HEK293 (cell line): ENCODE measurements around the gene SERPINB7.

Source experiments
- CTCF ChIA-PET: fragments of 350-600 bp; formaldehyde crosslinking; extraction: SDS; loops from one replicate; lab custom pipeline; 2021; ENCODE audit warnings: antibody characterized with exemption; lab: Yijun Ruan, JAX
- POLR2A ChIA-PET: fragments of 300-600 bp; formaldehyde crosslinking; extraction: SDS; loops from one replicate; lab custom pipeline; 2020; ENCODE audit warnings: antibody characterized with exemption, inconsistent platforms; lab: Yijun Ruan, JAX
- H3K27ac ChIP-seq: fragments of 200-500 bp; sonication (Bioruptor generic); 2 replicates; pipeline ENCODE4 v1.5.1; 2014; ENCODE audit warnings: low read depth, low read length, control low read depth, inconsistent platforms; ENCODE audit errors: extremely low read depth
- H3K36me3 ChIP-seq, 2 experiments: fragments of 200-500 bp in 1 of 2; sonication (Bioruptor generic) in 1 of 2; 1 replicate in 1 of 2; 2 replicates in 1 of 2; pipeline ENCODE4 v1.5.1; 2014 to 2017; ENCODE audit warnings: inconsistent platforms in 2 of 2, low read length in 2 of 2; ENCODE audit not compliant: control insufficient read depth in 2 of 2, insufficient read depth in 1 of 2
- H3K4me1 ChIP-seq: fragments of 200-500 bp; sonication (Bioruptor generic); 2 replicates; pipeline ENCODE4 v1.5.1; 2014; ENCODE audit warnings: mild to moderate bottlenecking, low read length, inconsistent platforms; ENCODE audit not compliant: control insufficient read depth, insufficient read depth
- H3K4me3 ChIP-seq: 2 replicates; pipeline ENCODE4 v1.5.1; 2011; ENCODE audit warnings: low read depth, mild to moderate bottlenecking, control low read depth, low read length, moderate library complexity
- H3K9me3 ChIP-seq: fragments of 200-500 bp; sonication (Bioruptor generic); 2 replicates; pipeline ENCODE4 v1.5.1; 2014; ENCODE audit warnings: low read depth, low read length, inconsistent platforms; ENCODE audit not compliant: control insufficient read depth, insufficient read depth
- CTCF ChIP-seq: fragments of 450-650 bp; formaldehyde crosslinking; IDR thresholded peaks from 2 replicates; pipeline ENCODE4 v1.5.1; 2016; ENCODE audit warnings: missing biosample characterization, missing genetic modification characterization
- FEZF1 ChIP-seq: fragments of 450-650 bp; formaldehyde crosslinking; IDR thresholded peaks from 2 replicates; pipeline ENCODE4 v1.5.1; 2016; ENCODE audit warnings: missing biosample characterization, missing genetic modification characterization
- GLIS1 ChIP-seq: fragments of 450-650 bp; formaldehyde crosslinking; IDR thresholded peaks from 2 replicates; pipeline ENCODE4 v1.5.1; 2016; ENCODE audit warnings: missing biosample characterization, missing genetic modification characterization
- IKZF3 ChIP-seq: fragments of 450-650 bp; IDR thresholded peaks from 2 replicates; pipeline ENCODE4 v1.5.0; 2018; ENCODE audit warnings: missing biosample characterization, mild to moderate bottlenecking, missing genetic modification characterization, moderate library complexity
- KLF8 ChIP-seq: fragments of 450-650 bp; formaldehyde crosslinking; IDR thresholded peaks from 2 replicates; pipeline ENCODE4 v1.5.1; 2016; ENCODE audit warnings: missing biosample characterization, missing genetic modification characterization
- PATZ1 ChIP-seq: fragments of 450-650 bp; formaldehyde crosslinking; IDR thresholded peaks from 2 replicates; pipeline ENCODE4 v1.5.1; 2016; ENCODE audit warnings: missing biosample characterization, missing genetic modification characterization
- PRDM10 ChIP-seq: fragments of 450-650 bp; formaldehyde crosslinking; IDR thresholded peaks from 2 replicates; pipeline ENCODE4 v1.5.1; 2016; ENCODE audit warnings: missing biosample characterization, missing genetic modification characterization
- SP3 ChIP-seq: fragments of 450-650 bp; formaldehyde crosslinking; IDR thresholded peaks from 2 replicates; pipeline ENCODE4 v1.5.1; 2016; ENCODE audit warnings: missing biosample characterization, missing genetic modification characterization
- ZBTB7A ChIP-seq: fragments of 450-650 bp; formaldehyde crosslinking; IDR thresholded peaks from 2 replicates; pipeline ENCODE4 v1.5.1; 2016; ENCODE audit warnings: low read depth, missing biosample characterization, missing genetic modification characterization
- ZBTB8A ChIP-seq: fragments of 450-650 bp; formaldehyde crosslinking; IDR thresholded peaks from 2 replicates; pipeline ENCODE4 v1.5.1; 2016; ENCODE audit warnings: missing biosample characterization, missing genetic modification characterization
- ZEB2 ChIP-seq: fragments of 450-650 bp; formaldehyde crosslinking; IDR thresholded peaks from 2 replicates; pipeline ENCODE4 v1.5.1; 2016; ENCODE audit warnings: missing biosample characterization, missing genetic modification characterization
- ZNF146 ChIP-seq: fragments of 450-650 bp; formaldehyde crosslinking; IDR thresholded peaks from 2 replicates; pipeline ENCODE4 v1.5.1; 2016; ENCODE audit warnings: missing biosample characterization, missing genetic modification characterization
- ZNF266 ChIP-seq: fragments of 450-650 bp; formaldehyde crosslinking; IDR thresholded peaks from 2 replicates; pipeline ENCODE4 v1.5.1; 2016; ENCODE audit warnings: missing biosample characterization, missing genetic modification characterization, low read depth
- ZNF449 ChIP-seq: fragments of 450-650 bp; formaldehyde crosslinking; IDR thresholded peaks from 2 replicates; pipeline ENCODE4 v1.5.1; 2017; ENCODE audit warnings: missing biosample characterization, mild to moderate bottlenecking, missing genetic modification characterization, moderate library complexity
- ZNF488 ChIP-seq: fragments of 450-650 bp; formaldehyde crosslinking; IDR thresholded peaks from 2 replicates; pipeline ENCODE4 v1.5.1; 2016; ENCODE audit warnings: missing biosample characterization, missing genetic modification characterization
- ZNF521 ChIP-seq: fragments of 450-650 bp; formaldehyde crosslinking; IDR thresholded peaks from 2 replicates; pipeline ENCODE4 v1.5.1; 2017; ENCODE audit warnings: missing biosample characterization, mild to moderate bottlenecking, missing genetic modification characterization
- ZNF558 ChIP-seq: fragments of 450-650 bp; formaldehyde crosslinking; IDR thresholded peaks from 2 replicates; pipeline ENCODE4 v1.5.1; 2016; ENCODE audit warnings: missing biosample characterization, missing genetic modification characterization
- ZNF654 ChIP-seq: fragments of 450-650 bp; formaldehyde crosslinking; IDR thresholded peaks from 2 replicates; pipeline ENCODE4 v1.5.1; 2016; ENCODE audit warnings: low read depth, missing biosample characterization, missing genetic modification characterization
- ZNF830 ChIP-seq: fragments of 450-650 bp; IDR thresholded peaks from 2 replicates; pipeline ENCODE4 v1.5.0; 2018; ENCODE audit warnings: missing biosample characterization, missing genetic modification characterization, low read depth, mild to moderate bottlenecking, moderate library complexity
- ZSCAN18 ChIP-seq: fragments of 450-650 bp; formaldehyde crosslinking; IDR thresholded peaks from 2 replicates; pipeline ENCODE4 v1.5.1; 2016; ENCODE audit warnings: missing biosample characterization, missing genetic modification characterization
- ZSCAN23 ChIP-seq: fragments of 450-650 bp; formaldehyde crosslinking; IDR thresholded peaks from 2 replicates; pipeline ENCODE4 v1.5.1; 2016; ENCODE audit warnings: missing biosample characterization, missing genetic modification characterization

SERPINB7 gene

GRCh38 chr18:63848159-63848558 lies 72.9 kb downstream of the SERPINB7 start:
- H3K36me3 ChIP-seq: no peaks in the 10 kb centered on the region
- CTCF ChIA-PET: interaction anchor here (0.6 to 7.5 kb wide), 17 partner anchors 9 to 363 kb away, joined by 3 to 100 read pairs (median 4); no protein-coding TSS in a partner anchor
- H3K9me3 ChIP-seq: no peaks in the 10 kb centered on the region
- H3K4me1 ChIP-seq: no peaks in the 10 kb centered on the region
- H3K27ac ChIP-seq: no peak overlapping the region
- POLR2A ChIA-PET: no interaction called here
- no peak overlapping the region for H3K4me3 ChIP-seq
- TF ChIP-seq PRDM10 (tag by site-specific recombination): no peak
- TF ChIP-seq CTCF: 0 out of 2 replicates have a peak, but pooled peaks have one; percentile 7
- no peak for TF ChIP-seq ZNF830 (tag by site-specific recombination)
- peak; percentile 57 for TF ChIP-seq ZNF654
- no peak for TF ChIP-seq IKZF3 (tag by site-specific recombination)

GRCh38 chr18:63850020-63850419 lies 74.8 kb downstream of the SERPINB7 start:
- H3K36me3 ChIP-seq: no peaks in the 10 kb centered on the region
- CTCF ChIA-PET: interaction anchor here (1.0 kb wide), 1 partner anchor 130 kb away, joined by 5 read pairs; no protein-coding TSS in a partner anchor
- POLR2A ChIA-PET: no interaction called here

GRCh38 chr18:63850636-63851035 lies 75.4 kb downstream of the SERPINB7 start:
- POLR2A ChIA-PET: no interaction called here
- no peak overlapping the region for H3K27ac ChIP-seq
- no peak for TF ChIP-seq ZNF488 (tag by site-specific recombination)
- no peak for TF ChIP-seq ZSCAN18 (tag by site-specific recombination)
- no peak for TF ChIP-seq ZBTB7A (tag by site-specific recombination)
- TF ChIP-seq SP3: no peak
- no peak for TF ChIP-seq KLF8
- TF ChIP-seq ZSCAN23: no peak
- TF ChIP-seq GLIS1 (tag by site-specific recombination): no peak
- no peak for TF ChIP-seq PATZ1 (tag by site-specific recombination)
- no peak for TF ChIP-seq ZNF146 (tag by site-specific recombination)
- no peak for TF ChIP-seq ZNF449 (tag by site-specific recombination)
- TF ChIP-seq ZBTB8A (tag by site-specific recombination): no peak
- TF ChIP-seq ZNF558 (tag by site-specific recombination): no peak
- TF ChIP-seq ZNF266: no peak
- TF ChIP-seq FEZF1: no peak

More at GRCh38 chr18:63850020-63850419, 74.8 kb downstream of the SERPINB7 start:
- Histone ChIP-seq H3K27ac (no peak overlapping the region), H3K4me1 (no peaks in the 10 kb centered on the region), H3K4me3 (no peak overlapping the region), H3K9me3 (no peaks in the 10 kb centered on the region)
- TF ChIP-seq ZNF521 (tag by site-specific recombination) (no peak), ZEB2 (tag by site-specific recombination) (no peak), ZNF654 (0 out of 2 replicates have a peak, but pooled peaks have one; percentile 8)

More at GRCh38 chr18:63850636-63851035, 75.4 kb downstream of the SERPINB7 start:
- Histone ChIP-seq H3K4me3 (no peak overlapping the region), H3K9me3 (no peaks in the 10 kb centered on the region), H3K36me3 (no peaks in the 10 kb centered on the region), H3K4me1 (no peaks in the 10 kb centered on the region)
- CTCF ChIA-PET: interaction anchor here (0.7 to 1.4 kb wide), 2 partner anchors 333 to 339 kb away, joined by 3 to 5 read pairs; no protein-coding TSS in a partner anchor
